Thyroid gland (tissue), 4 donors: Measurements from ENCODE around the gene FAM219B. TPM values are rescaled to one million over a fixed set of nuclear protein-coding genes. Genes with fewer than 3 reads are reported as not detected.

Experiments used
- DNase-seq, 2 donors: peaks; one replicate each; pipeline ENCODE4 v3.0.0-alpha.2; 2019
- H3K27ac ChIP-seq, 3 donors: fragments of 200-600 bp; sonication (generic); 1 replicate in 2 of 3; 2 replicates in 1 of 3; pipeline ENCODE4 v1.5.1; 2016 to 2019; ENCODE audit warnings: mild to moderate bottlenecking in 1 of 3, moderate library complexity in 1 of 3
- H3K27me3 ChIP-seq: fragments of 200-600 bp; sonication (generic); one replicate; pipeline ENCODE4 v1.5.1; 2019
- H3K36me3 ChIP-seq, 2 donors: fragments of 200-600 bp; sonication (generic); one replicate each; pipeline ENCODE4 v1.5.1; 2016 to 2019
- H3K4me1 ChIP-seq, 2 donors: fragments of 200-600 bp; sonication (generic); one replicate each; pipeline ENCODE4 v1.5.1; 2017 to 2019
- H3K4me3 ChIP-seq, 3 donors: fragments of 200-600 bp; sonication (generic); replicated peaks in 1 of 3; 1 replicate in 2 of 3; 2 replicates in 1 of 3; pipeline ENCODE4 v1.5.1; 2016; ENCODE audit warnings: mild to moderate bottlenecking in 1 of 3
- H3K9me3 ChIP-seq: fragments of 200-600 bp; sonication (generic); one replicate; pipeline ENCODE4 v1.5.1; 2017
- CTCF ChIP-seq, 6 experiments: fragments of 200-600 bp in 3 of 6; fragments of 450-650 bp in 3 of 6; sonication (generic) in 3 of 6; IDR thresholded peaks; one replicate each; pipeline ENCODE4 v1.5.1; 2016 to 2019; ENCODE audit warnings: antibody characterized with exemption in 6 of 6, mild to moderate bottlenecking in 2 of 6, inconsistent platforms in 1 of 6, moderate library complexity in 1 of 6
- POLR2A ChIP-seq, 2 donors: fragments of 450-650 bp; IDR thresholded peaks; one replicate each; pipeline ENCODE4 v1.6.1; 2017; ENCODE audit warnings: antibody characterized with exemption in 2 of 2, mild to moderate bottlenecking in 2 of 2, moderate library complexity in 1 of 2
- WGBS, 2 donors: methylation state at CpG; one replicate each; pipeline ENCODE4 v1.1.5; 2017; 5-methylcytosine and 5-hydroxymethylcytosine counted together
- intact Hi-C: fragments of 100-400 bp; cut with DNase I; formaldehyde crosslinking; loops from one replicate; pipeline ENCODE4 v1.15.1; 2023
- total RNA-seq, 4 donors: library from RNA; depleted of rRNA; stranded (reverse); fragments of >200 nt; gene quantifications; one replicate each; pipeline ENCODE4 v1.2.3, GENCODE V29; 2016

The FAM219B gene
- total RNA-seq, 4 donors from 2014 or later: 72.1 to 136 (median 88.2) TPM

- intact Hi-C loops: no loop called here
- no peaks in the 10 kb centered on the region for H3K27me3 ChIP-seq
- TF ChIP-seq CTCF (IDR thresholded peaks at IDR 0.05) (no peak), POLR2A (IDR thresholded peaks at IDR 0.05) (no peak)
- H3K36me3 ChIP-seq: peaks cover 47 to 49% of the 10 kb centered on the region in 2 donors
- no peaks in the 10 kb centered on the region for H3K9me3 ChIP-seq
- peaks cover 14 to 18% of the 10 kb centered on the region in 2 donors for H3K4me1 ChIP-seq
- DNase-seq: no peak
- H3K4me3 ChIP-seq: no peak overlapping the region
- H3K27ac ChIP-seq: no peak overlapping the region
- 98 to 100% methylated on average over 4 of the region's 4 CpGs for WGBS, 2 donors
These were observed 56.3 kb downstream of the FAM219B start for GRCh38 chr15:74850393-74850792.

Other genes with a start within 250 kb of the FAM219B start
- 10 to 100 TPM; 16.3 to 64.7 (median 25.7) TPM for gene EDC3, start 210.8 kb downstream of the FAM219B start, total RNA-seq
- under 1 TPM in 2 of 4 donors, not detected in 2; 0.54 to 0.78 TPM for gene CYP1A1, start 181.3 kb downstream of the FAM219B start, total RNA-seq
- 1 to 10 TPM; 1.3 to 9.9 (median 2.9) TPM for gene CYP1A2, start 158.0 kb downstream of the FAM219B start, total RNA-seq
- gene CSK, start 124.8 kb downstream of the FAM219B start, total RNA-seq: 10 to 100 TPM; 18.2 to 24.3 (median 20.3) TPM
- 1 to 10 TPM in 1 of 4 donors, not detected in 3; 3.5 TPM for gene LMAN1L, start 94.0 kb downstream of the FAM219B start, total RNA-seq
- not detected for gene CPLX3, start 80.2 kb downstream of the FAM219B start, total RNA-seq
- 10 to 100 TPM; 40.9 to 91.1 (median 74.7) TPM for gene ULK3, start 63.7 kb downstream of the FAM219B start, total RNA-seq
- 100 to 1,000 TPM in 2 of 4 donors, 10 to 100 TPM in 2; 59.3 to 129 (median 104) TPM for gene SCAMP2, start 33.5 kb downstream of the FAM219B start, total RNA-seq
- gene MPI, start 16.8 kb downstream of the FAM219B start, total RNA-seq: 10 to 100 TPM; 72.2 to 91.1 (median 88.5) TPM
- gene COX5A, start 31.2 kb upstream of the FAM219B start, total RNA-seq: 100 to 1,000 TPM; 103 to 235 (median 166) TPM
- gene RPP25, start 49.9 kb upstream of the FAM219B start, total RNA-seq: 10 to 100 TPM; 14.2 to 23.1 (median 16.4) TPM
- 10 to 100 TPM in 2 of 4 donors, 1 to 10 TPM in 2; 7.6 to 16.7 (median 10.1) TPM for gene SCAMP5, start 88.7 kb upstream of the FAM219B start, total RNA-seq
- gene PPCDC, start 116.7 kb upstream of the FAM219B start, total RNA-seq: 10 to 100 TPM in 3 of 4 donors, 1 to 10 TPM in 1; 3.5 to 31.2 (median 20.6) TPM